Small intestine (tissue), 16 donors: ENCODE results near the gene ABTB2. TPM values are rescaled to one million over a fixed set of nuclear protein-coding genes. Genes with fewer than 3 reads are reported as not detected.

Experiments
- DNase-seq, 2 donors: peaks; one replicate each; pipeline versions ENCODE4 v3.0.0 to v3.0.0-alpha.2; 2013
- FAIRE-seq: peaks from 2 replicates; lab custom pipeline; 2012; peaks lifted over from hg19 to GRCh38; lab: Jason Lieb, UNC
- H3K27ac ChIP-seq, 3 donors: one replicate each; pipeline ENCODE4 v1.5.1; 2013; ENCODE audit warnings: low read length in 2 of 3, mild to moderate bottlenecking in 2 of 3, control low read depth in 1 of 3, inconsistent platforms in 1 of 3, low read depth in 1 of 3, moderate library complexity in 1 of 3
- H3K27me3 ChIP-seq, 3 donors: one replicate each; pipeline ENCODE4 v1.6.1; 2013; ENCODE audit warnings: low read length in 3 of 3, inconsistent platforms in 1 of 3; ENCODE audit not compliant: control insufficient read depth in 3 of 3, insufficient read depth in 3 of 3
- H3K36me3 ChIP-seq, 3 donors: one replicate each; pipeline ENCODE4 v1.6.1; 2013; ENCODE audit warnings: low read length in 3 of 3, inconsistent platforms in 1 of 3, low read depth in 1 of 3, mild to moderate bottlenecking in 1 of 3, moderate library complexity in 1 of 3; ENCODE audit not compliant: control insufficient read depth in 3 of 3, insufficient read depth in 2 of 3
- H3K4me1 ChIP-seq, 3 donors: one replicate each; pipeline ENCODE4 v1.6.1; 2013; ENCODE audit warnings: low read length in 2 of 3, inconsistent platforms in 1 of 3, low read depth in 1 of 3, mild to moderate bottlenecking in 1 of 3, moderate library complexity in 1 of 3; ENCODE audit not compliant: control insufficient read depth in 3 of 3, insufficient read depth in 2 of 3
- H3K4me3 ChIP-seq, 3 donors: one replicate each; pipeline ENCODE4 v1.5.1; 2013; ENCODE audit warnings: low read length in 3 of 3, control low read depth in 1 of 3, inconsistent platforms in 1 of 3, low read depth in 1 of 3, mild to moderate bottlenecking in 1 of 3, moderate library complexity in 1 of 3
- H3K9me3 ChIP-seq, 2 donors: one replicate each; pipeline ENCODE4 v1.6.1; 2013; ENCODE audit warnings: low read depth in 1 of 2, low read length in 1 of 2; ENCODE audit not compliant: control insufficient read depth in 2 of 2, insufficient read depth in 1 of 2
- WGBS, 3 donors: extraction: QIAGEN DNeasy Blood & Tissue Kit; methylation state at CpG; one replicate each; pipeline ENCODE4 v1.1.7; 2013; 5-methylcytosine and 5-hydroxymethylcytosine counted together
- long read RNA-seq, 10 donors: transcript quantifications; one replicate each; lab custom pipeline, GENCODE V29; 2026
- polyA plus RNA-seq, 4 donors: library from polyadenylated mRNA; stranded (reverse) in 3 of 4; unstranded in 1 of 4; fragments of 200-250 nt in 3 of 4; fragments of 120-200 nt in 1 of 4; gene quantifications; one replicate each; pipeline versions ENCODE4 v1.2.1 to v1.2.3, GENCODE V29; 2013
- donor health status: healthy with polysubstance abuse.
- donor health status: control.
- donor health status: control.
- donor health status: Bipolar disorder and iron deficiency.
- donor health status: healthy.

Gene ABTB2
- 10 to 100 TPM in 2 of 4 donors, 1 to 10 TPM in 1, under 1 TPM in 1; 0.64 to 25.1 (median 13.5) TPM for polyA plus RNA-seq
- long read RNA-seq, donor 1 = 0 reads
- long read RNA-seq, donor 2 = 0 reads
- long read RNA-seq, donor 3 = 0 reads
- long read RNA-seq, donor 4 = 0 reads
- long read RNA-seq, donor 5 = 0 reads
- long read RNA-seq, donor 6 = 0 reads
- long read RNA-seq, donor 7 = 0 reads
- long read RNA-seq, donor 8 = 0 reads
- long read RNA-seq, donor 9 = 0 reads
- long read RNA-seq, donor 10 = 0 reads

DNA sequence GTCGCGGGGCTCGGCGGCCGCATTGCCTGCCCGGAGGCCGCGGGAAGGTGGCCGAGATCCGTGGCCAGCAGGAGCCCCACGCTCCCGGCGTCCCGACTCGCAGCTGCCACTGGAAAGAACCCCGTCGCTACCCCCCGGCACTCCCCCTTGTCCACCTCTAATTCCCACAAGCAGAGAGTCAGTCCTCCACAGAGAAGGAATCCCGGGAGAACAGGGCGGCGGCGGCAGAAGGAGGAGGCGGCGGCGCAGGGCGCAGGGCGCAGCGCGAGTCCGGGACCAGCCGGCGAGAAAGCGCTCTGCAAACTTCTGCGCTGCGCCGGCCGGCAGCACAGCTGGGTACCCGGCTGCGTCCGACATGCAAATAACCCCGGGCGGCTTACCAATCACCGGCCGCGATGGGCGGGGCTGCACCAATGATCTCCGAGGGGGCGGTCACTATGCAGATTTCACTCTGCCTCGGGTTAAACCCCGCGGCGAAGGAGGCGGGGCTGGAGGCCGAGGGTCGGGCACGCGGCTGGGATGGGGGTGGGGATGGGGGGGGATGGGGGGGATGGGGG, at the start of gene ABTB2:
Gene ABTB2 (minus strand): TSS at position 310 of the 557 bp plus-strand sequence.
- peaks cover 2 to 32% (median 4%) of the 10 kb centered on the region in 3 donors for H3K27me3 ChIP-seq
- H3K4me3 ChIP-seq = peak within 1 kb of the TSS; percentile 45 to 92 (median 51)
- DNase-seq = peak; percentile 98
- H3K4me1 ChIP-seq = peaks cover 3 to 27% (median 4%) of the 10 kb centered on the region in 3 donors
- H3K27ac ChIP-seq = peak within 1 kb of the TSS; percentile 71 to 91 (median 77)
- H3K9me3 ChIP-seq = no peaks in the 10 kb centered on the region
- 0 to 1% (median 1%) methylated on average over 45 to 57 of the region's 57 CpGs for WGBS, 3 donors
- no peaks in the 10 kb centered on the region for H3K36me3 ChIP-seq
- FAIRE-seq = no peak

DNA sequence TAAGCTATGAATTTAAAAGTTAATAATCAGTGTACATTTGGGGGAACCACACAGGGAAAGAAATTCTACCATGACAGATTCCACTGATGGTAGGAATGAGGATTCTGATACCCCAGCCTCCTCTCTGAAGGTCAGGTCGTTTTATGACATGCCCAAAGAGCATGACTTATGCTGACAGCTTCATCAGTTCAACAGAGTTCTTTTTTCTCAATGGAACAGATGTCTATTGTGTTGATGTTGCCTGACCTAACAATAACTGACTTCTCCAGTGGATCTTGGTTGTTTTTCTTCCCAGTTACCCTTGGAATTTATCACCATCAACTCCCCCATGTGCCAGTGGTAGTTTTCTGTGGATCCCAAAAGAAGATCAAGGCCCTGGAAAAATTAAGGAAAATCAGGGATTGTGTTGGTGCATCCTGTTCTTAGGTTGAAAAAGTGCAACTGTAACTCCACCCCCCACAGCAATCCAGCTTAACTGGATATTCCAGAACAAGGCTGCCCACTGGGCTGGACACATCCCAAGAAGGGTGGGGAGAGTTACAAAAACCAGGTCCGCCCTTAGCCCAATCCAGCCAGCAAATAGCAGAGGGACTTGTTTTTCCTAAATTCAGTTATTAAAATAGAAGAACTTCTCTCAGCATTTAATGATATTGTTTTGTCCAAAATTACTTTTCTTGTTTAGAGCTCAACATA, 49.5 kb upstream of the ABTB2 start:
- DNase-seq (no peak), FAIRE-seq (no peak)
- Histone ChIP-seq H3K27me3 (peaks cover 0 to 5% (median 0%) of the 10 kb centered on the region in 3 donors), H3K4me3 (no peak overlapping the region), H3K36me3 (no peaks in the 10 kb centered on the region), H3K9me3 (no peaks in the 10 kb centered on the region), H3K4me1 (peaks cover 0 to 3% (median 0%) of the 10 kb centered on the region in 3 donors), H3K27ac (no peak overlapping the region)
- WGBS, 3 donors = 45 to 52% (median 51%) methylated on average over 2 of the region's 2 CpGs

DNA sequence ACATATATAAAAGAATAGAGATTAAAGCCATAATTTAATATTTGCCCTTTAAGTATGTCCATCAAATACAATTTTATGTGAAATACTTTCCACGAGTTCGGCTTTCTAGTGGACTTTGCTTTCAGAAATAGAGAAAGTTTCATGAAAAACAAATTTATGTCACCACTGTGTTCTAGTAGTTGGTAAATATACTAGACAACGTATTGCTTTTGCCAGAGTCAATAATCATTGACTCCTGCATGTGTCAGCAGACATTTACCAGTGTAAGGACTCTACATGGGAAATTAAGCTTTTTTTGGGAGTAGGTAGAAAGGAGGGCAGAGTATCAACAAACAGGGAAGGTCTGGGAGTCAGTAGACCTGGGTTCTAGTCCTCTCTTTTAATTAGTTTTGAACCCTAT, 48.6 kb upstream of the ABTB2 start:
- no peak for DNase-seq
- H3K27ac ChIP-seq = no peak overlapping the region
- 80 to 90% (median 84%) methylated on average over 3 of the region's 3 CpGs for WGBS, 3 donors
- peaks cover 0 to 3% (median 0%) of the 10 kb centered on the region in 3 donors for H3K4me1 ChIP-seq
- peaks cover 0 to 5% (median 0%) of the 10 kb centered on the region in 3 donors for H3K27me3 ChIP-seq
- no peaks in the 10 kb centered on the region for H3K36me3 ChIP-seq
- no peak overlapping the region for H3K4me3 ChIP-seq
- FAIRE-seq = no peak
- no peaks in the 10 kb centered on the region for H3K9me3 ChIP-seq

DNA sequence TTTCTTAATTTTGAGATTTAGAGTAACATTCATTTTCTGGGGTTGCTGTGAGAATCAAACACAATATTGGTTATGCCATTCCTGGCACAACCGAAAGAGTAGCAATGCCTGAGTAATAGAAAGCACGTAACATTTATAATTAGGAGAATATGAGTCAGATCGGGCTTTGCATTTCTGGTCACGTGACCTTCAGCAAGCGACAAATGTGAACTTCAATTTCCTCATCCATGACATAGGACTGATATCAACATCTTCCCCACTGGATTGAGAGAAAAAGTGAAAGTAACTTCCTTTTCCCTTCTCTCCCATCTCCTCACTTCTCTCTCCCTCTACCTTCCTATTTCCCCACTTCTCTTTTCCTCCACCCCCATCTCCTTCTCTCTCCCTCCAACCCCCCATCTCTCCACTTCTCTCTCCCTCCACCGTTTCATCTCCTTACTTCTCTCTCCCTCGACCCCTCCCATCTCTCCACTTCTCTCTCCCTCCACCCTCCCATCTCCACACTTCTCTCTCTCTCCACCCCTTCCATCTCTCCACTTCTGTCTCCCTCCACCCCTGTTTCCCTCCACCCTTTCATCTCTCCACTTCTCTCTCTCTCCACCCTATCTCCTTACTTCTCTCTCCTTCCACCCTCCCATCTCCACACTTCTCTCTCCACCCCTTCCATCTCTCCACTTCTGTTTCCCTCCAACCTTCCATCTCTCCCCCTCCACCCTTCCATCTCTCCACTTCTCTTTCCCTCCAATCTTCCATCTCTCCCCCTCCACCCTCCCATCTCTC, 47.5 kb upstream of the ABTB2 start:
- DNase-seq = peak in 1 of 2 donors; percentile 43
- H3K36me3 ChIP-seq = no peaks in the 10 kb centered on the region
- WGBS, 3 donors = 43 to 47% (median 44%) methylated on average over 6 to 7 of the region's 7 CpGs
- peaks cover 0 to 2% (median 0%) of the 10 kb centered on the region in 3 donors for H3K27me3 ChIP-seq
- no peaks in the 10 kb centered on the region for H3K9me3 ChIP-seq
- no peak overlapping the region for H3K4me3 ChIP-seq
- no peak overlapping the region for H3K27ac ChIP-seq
- no peak for FAIRE-seq
- H3K4me1 ChIP-seq = peaks cover 0 to 3% (median 0%) of the 10 kb centered on the region in 3 donors

DNA sequence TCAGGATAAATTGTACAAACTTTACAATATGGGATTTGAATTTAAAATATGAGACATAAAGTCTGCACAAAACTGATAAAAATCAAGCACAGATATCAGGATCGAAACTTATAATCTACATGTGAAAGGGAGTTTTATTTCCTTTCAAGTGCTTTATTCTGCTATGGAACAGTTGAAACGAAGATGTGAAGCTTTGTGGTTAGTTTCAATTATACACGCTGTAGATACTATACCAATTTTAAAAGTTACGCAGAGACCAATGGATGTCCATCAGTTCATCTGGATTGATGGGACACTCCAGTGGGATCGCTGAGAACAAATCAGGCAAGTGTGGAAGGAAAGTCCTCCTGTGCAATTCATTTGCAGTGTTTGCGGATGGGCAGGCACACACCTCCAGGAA, 46.5 kb upstream of the ABTB2 start:
- H3K27ac ChIP-seq = no peak overlapping the region
- FAIRE-seq = no peak
- no peaks in the 10 kb centered on the region for H3K36me3 ChIP-seq

DNA sequence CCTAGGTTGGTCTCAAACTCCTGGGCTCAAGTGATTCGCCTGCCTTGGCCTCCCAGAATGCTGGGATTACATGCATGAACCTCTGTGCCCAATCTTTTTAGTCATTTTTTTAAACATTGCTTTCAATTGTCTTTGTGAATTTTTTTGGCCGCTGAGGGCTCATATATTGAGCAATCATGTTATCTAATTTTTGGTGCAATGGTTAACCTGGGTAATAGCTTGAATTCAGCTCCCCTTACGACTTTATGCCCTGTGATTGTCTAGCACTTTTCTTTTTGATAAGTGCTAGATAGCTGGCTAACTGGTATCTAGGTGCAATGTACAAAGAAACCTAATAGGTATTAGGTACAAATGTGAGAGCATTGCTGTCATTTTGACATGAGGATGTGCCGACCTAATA, 45.6 kb upstream of the ABTB2 start:
- H3K9me3 ChIP-seq = peaks cover 0 to 5% of the 10 kb centered on the region in 2 donors
- H3K27ac ChIP-seq = no peak overlapping the region
- H3K27me3 ChIP-seq = peaks cover 0 to 2% (median 0%) of the 10 kb centered on the region in 3 donors
- H3K36me3 ChIP-seq = no peaks in the 10 kb centered on the region
- no peak for DNase-seq
- no peak for FAIRE-seq
- no peak overlapping the region for H3K4me3 ChIP-seq
- 41 to 71% (median 48%) methylated on average over 4 of the region's 4 CpGs for WGBS, 3 donors
- H3K4me1 ChIP-seq = peaks cover 0 to 3% (median 0%) of the 10 kb centered on the region in 3 donors

More for the DNA sequence above, 46.5 kb upstream of the ABTB2 start:
- H3K4me1 ChIP-seq = peaks cover 0 to 3% (median 0%) of the 10 kb centered on the region in 3 donors
- H3K9me3 ChIP-seq = peaks cover 0 to 5% of the 10 kb centered on the region in 2 donors
- DNase-seq = no peak
- no peak overlapping the region for H3K4me3 ChIP-seq
- WGBS, 3 donors = 75 to 83% (median 81%) methylated on average over 6 of the region's 6 CpGs
- H3K27me3 ChIP-seq = peaks cover 0 to 2% (median 0%) of the 10 kb centered on the region in 3 donors

DNA sequence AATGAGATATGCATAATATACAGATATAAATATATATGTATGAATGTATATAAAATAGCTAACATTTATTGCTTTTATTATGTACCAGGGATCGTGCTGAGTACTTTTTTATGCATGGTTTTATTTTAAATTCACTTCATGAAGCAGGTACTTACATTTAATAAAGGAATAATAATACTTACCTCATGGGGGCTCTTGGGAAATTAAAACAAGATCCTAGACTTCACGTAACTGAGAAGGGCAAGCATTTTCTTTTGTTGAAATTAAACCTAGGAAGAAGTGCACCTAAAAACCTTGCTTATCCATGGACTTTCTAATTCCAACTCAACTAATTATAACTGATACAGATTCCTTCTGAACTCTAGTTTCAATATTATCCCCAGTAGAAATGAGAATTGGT, 40.0 kb upstream of the ABTB2 start:
- Histone ChIP-seq H3K4me1 (no peaks in the 10 kb centered on the region), H3K27ac (no peak overlapping the region), H3K27me3 (no peaks in the 10 kb centered on the region), H3K4me3 (no peak overlapping the region), H3K36me3 (no peaks in the 10 kb centered on the region), H3K9me3 (peaks cover 0 to 5% of the 10 kb centered on the region in 2 donors)
- WGBS, 3 donors = 64 to 84% (median 68%) methylated on average over 2 of the region's 2 CpGs
- no peak for FAIRE-seq
- no peak for DNase-seq

DNA sequence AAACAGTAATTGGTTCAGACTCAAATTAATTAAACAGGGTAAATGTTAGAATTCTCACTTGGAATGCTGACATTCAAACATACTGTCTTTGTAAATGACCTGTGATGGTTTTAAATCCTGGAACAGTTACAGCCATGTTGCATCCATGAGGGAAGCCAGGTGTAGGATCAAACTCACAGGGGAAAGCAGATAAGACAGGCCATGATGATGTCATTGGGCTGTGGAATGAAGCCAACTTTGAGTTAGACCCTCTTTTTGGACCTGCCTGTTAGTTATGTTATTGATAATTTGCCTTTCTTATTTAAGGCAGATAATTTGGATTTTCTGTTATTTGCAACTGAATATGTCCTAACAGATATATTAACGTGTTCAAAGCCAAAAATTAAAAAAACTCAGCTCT, 39.3 kb upstream of the ABTB2 start:
- Histone ChIP-seq H3K27ac (no peak overlapping the region), H3K4me1 (no peaks in the 10 kb centered on the region), H3K9me3 (peaks cover 0 to 5% of the 10 kb centered on the region in 2 donors), H3K4me3 (no peak overlapping the region), H3K36me3 (no peaks in the 10 kb centered on the region), H3K27me3 (no peaks in the 10 kb centered on the region)
- DNase-seq (no peak), FAIRE-seq (no peak)
- 60 to 79% (median 76%) methylated on average over 1 of the region's 1 CpG for WGBS, 3 donors
